WTC11 (cell line): ENCODE results near the gene USP34.

Experiments used
- FOXJ3 ChIP-seq: sonication (generic); formaldehyde crosslinking; IDR thresholded peaks from 2 replicates; pipeline ENCODE4 v1.9.0; 2021; ENCODE audit warnings: missing genetic modification reagents, mild to moderate bottlenecking, borderline replicate concordance
- ZNF423 ChIP-seq: fragments of 250-450 bp; sonication (Bioruptor Pico); IDR thresholded peaks from 2 replicates; pipeline ENCODE4 v2.1.2; 2022; ENCODE audit warnings: mild to moderate bottlenecking, moderate library complexity
- TF ChIP-seq, protein P1 (sequence below): sonication (generic); formaldehyde crosslinking; IDR thresholded peaks from 2 replicates; pipeline ENCODE4 v1.8.1; 2023; ENCODE audit warnings: mild to moderate bottlenecking, missing genetic modification reagents, moderate library complexity
- TF ChIP-seq, protein P2 (sequence below): fragments of 200-600 bp; IDR thresholded peaks from 2 replicates; pipeline ENCODE4 v1.8.0; 2022; ENCODE audit warnings: antibody characterized with exemption
- TF ChIP-seq, protein P3 (sequence below): fragments of 250-450 bp; sonication (Bioruptor Pico); IDR thresholded peaks from 2 replicates; pipeline ENCODE4 v2.1.2; 2022; ENCODE audit warnings: mild to moderate bottlenecking, moderate library complexity
- TF ChIP-seq, protein P4 (sequence below): sonication (generic); formaldehyde crosslinking; IDR thresholded peaks from 2 replicates; pipeline ENCODE4 v1.8.0; 2022; ENCODE audit warnings: mild to moderate bottlenecking, missing genetic modification reagents

DNA sequence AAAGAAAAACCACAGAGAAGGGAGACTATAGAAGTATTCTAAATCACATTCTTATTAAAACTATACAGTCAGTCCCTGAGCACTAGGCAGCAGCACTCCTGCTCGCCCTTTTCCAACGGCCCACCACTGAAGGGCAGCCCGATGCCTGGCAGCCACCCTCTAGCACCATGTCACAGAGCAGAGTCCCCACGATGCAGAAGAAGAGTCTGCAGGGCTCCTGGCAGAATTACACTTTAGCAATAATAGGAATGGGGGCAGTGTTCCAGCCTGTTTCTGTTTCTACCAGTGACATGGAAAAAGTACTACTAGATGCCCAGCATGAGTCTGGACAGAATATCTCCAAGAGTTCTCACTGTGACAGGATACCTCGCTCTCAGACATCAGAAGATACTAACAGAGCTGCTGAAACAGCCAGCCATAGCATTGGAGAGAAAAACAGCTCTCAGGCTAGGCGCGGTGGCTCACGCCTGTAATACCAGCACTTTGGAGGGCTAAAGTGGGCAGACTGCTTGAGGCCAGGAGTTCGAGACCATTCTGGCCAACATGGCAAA lies 221.3 kb downstream of the USP34 start:
- TF ChIP-seq FOXJ3: no peak
- TF ChIP-seq, protein P1, sequence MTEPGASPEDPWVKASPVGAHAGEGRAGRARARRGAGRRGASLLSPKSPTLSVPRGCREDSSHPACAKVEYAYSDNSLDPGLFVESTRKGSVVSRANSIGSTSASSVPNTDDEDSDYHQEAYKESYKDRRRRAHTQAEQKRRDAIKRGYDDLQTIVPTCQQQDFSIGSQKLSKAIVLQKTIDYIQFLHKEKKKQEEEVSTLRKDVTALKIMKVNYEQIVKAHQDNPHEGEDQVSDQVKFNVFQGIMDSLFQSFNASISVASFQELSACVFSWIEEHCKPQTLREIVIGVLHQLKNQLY (CRISPR knock-in tag): no peak
- TF ChIP-seq, protein P2, sequence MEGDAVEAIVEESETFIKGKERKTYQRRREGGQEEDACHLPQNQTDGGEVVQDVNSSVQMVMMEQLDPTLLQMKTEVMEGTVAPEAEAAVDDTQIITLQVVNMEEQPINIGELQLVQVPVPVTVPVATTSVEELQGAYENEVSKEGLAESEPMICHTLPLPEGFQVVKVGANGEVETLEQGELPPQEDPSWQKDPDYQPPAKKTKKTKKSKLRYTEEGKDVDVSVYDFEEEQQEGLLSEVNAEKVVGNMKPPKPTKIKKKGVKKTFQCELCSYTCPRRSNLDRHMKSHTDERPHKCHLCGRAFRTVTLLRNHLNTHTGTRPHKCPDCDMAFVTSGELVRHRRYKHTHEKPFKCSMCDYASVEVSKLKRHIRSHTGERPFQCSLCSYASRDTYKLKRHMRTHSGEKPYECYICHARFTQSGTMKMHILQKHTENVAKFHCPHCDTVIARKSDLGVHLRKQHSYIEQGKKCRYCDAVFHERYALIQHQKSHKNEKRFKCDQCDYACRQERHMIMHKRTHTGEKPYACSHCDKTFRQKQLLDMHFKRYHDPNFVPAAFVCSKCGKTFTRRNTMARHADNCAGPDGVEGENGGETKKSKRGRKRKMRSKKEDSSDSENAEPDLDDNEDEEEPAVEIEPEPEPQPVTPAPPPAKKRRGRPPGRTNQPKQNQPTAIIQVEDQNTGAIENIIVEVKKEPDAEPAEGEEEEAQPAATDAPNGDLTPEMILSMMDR: no peak
- TF ChIP-seq, protein P3, sequence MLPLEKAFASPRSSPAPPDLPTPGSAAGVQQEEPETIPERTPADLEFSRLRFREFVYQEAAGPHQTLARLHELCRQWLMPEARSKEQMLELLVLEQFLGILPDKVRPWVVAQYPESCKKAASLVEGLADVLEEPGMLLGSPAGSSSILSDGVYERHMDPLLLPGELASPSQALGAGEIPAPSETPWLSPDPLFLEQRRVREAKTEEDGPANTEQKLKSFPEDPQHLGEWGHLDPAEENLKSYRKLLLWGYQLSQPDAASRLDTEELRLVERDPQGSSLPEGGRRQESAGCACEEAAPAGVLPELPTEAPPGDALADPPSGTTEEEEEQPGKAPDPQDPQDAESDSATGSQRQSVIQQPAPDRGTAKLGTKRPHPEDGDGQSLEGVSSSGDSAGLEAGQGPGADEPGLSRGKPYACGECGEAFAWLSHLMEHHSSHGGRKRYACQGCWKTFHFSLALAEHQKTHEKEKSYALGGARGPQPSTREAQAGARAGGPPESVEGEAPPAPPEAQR: no peak
- TF ChIP-seq, protein P4, sequence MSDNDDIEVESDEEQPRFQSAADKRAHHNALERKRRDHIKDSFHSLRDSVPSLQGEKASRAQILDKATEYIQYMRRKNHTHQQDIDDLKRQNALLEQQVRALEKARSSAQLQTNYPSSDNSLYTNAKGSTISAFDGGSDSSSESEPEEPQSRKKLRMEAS (CRISPR knock-in tag): no peak
- TF ChIP-seq ZNF423 (CRISPR knock-in tag): no peak
